WTC11 (cell line): ENCODE results near the gene KCNK15. TPM values are rescaled to one million over a fixed set of nuclear protein-coding genes. Genes with fewer than 3 reads are reported as not detected.
A peak's percentile ranks its signal among the peaks of the same experiment; 100 is the strongest.

Experiments
- ATAC-seq: fragments of 200-7000 bp; cut with Tn5 transposase; 2 replicates; pipeline ENCODE4 v1.10.0; 2021; ENCODE audit warnings: mild to moderate bottlenecking, moderate library complexity
- CTCF ChIA-PET: fragments of 300-600 bp; sonication (Branson Sonifier 250); formaldehyde crosslinking; loops from one replicate; lab custom pipeline; 2021; ENCODE audit warnings: antibody characterized with exemption; lab: Charles Lee
- POLR2A ChIA-PET: fragments of 350-600 bp; sonication (Branson Sonifier 250); formaldehyde crosslinking; loops from one replicate; lab custom pipeline; 2021; ENCODE audit warnings: antibody characterized with exemption; lab: Charles Lee
- DNase-seq: peaks from one replicate; pipeline ENCODE4 v3.0.0; 2021; ENCODE audit warnings: low spot score
- H3K27ac Mint-ChIP-seq: 2 replicates; pipeline ENCODE4 v1.8.0; 2021; ENCODE audit warnings: mixed read lengths
- H3K27me3 Mint-ChIP-seq: 2 replicates; pipeline ENCODE4 v1.8.0; 2021; ENCODE audit warnings: low read depth, mild to moderate bottlenecking, moderate library complexity, mixed read lengths
- H3K36me3 Mint-ChIP-seq: 2 replicates; pipeline ENCODE4 v1.8.0; 2021; ENCODE audit warnings: mixed read lengths
- H3K4me1 Mint-ChIP-seq: 2 replicates; pipeline ENCODE4 v1.8.0; 2022; ENCODE audit warnings: mixed read lengths
- H3K4me3 Mint-ChIP-seq: 2 replicates; pipeline ENCODE4 v1.8.0; 2021; ENCODE audit warnings: mild to moderate bottlenecking, moderate library complexity, mixed read lengths
- H3K9me3 Mint-ChIP-seq: 2 replicates; pipeline ENCODE4 v1.8.0; 2021; ENCODE audit warnings: mixed read lengths
- AFF4 ChIP-seq: sonication (generic); formaldehyde crosslinking; IDR thresholded peaks from 2 replicates; pipeline ENCODE4 v1.8.1; 2023; ENCODE audit warnings: mild to moderate bottlenecking, missing genetic modification reagents, borderline replicate concordance
- ATF1 ChIP-seq: sonication (generic); formaldehyde crosslinking; IDR thresholded peaks from 2 replicates; pipeline ENCODE4 v1.8.1; 2023; ENCODE audit warnings: mild to moderate bottlenecking, moderate library complexity, missing genetic modification reagents
- ATF3 ChIP-seq: sonication (generic); formaldehyde crosslinking; conservative IDR thresholded peaks from 2 replicates; pipeline ENCODE4 v1.8.1; 2022; ENCODE audit warnings: mild to moderate bottlenecking, missing genetic modification reagents
- CBFB ChIP-seq: sonication (generic); formaldehyde crosslinking; IDR thresholded peaks from 2 replicates; pipeline ENCODE4 v1.8.1; 2022; ENCODE audit warnings: mild to moderate bottlenecking, low read depth, missing genetic modification reagents
- ESRRA ChIP-seq: sonication (generic); formaldehyde crosslinking; IDR thresholded peaks from 2 replicates; pipeline ENCODE4 v1.8.1; 2022; ENCODE audit warnings: mild to moderate bottlenecking, missing genetic modification reagents, borderline replicate concordance
- FOXK1 ChIP-seq: sonication (generic); formaldehyde crosslinking; IDR thresholded peaks from 2 replicates; pipeline ENCODE4 v1.8.0; 2022; ENCODE audit warnings: mild to moderate bottlenecking, moderate library complexity, missing genetic modification reagents
- GRHL2 ChIP-seq: fragments of 250-450 bp; sonication (Bioruptor Pico); IDR thresholded peaks from 2 replicates; pipeline ENCODE4 v1.8.0; 2022; ENCODE audit warnings: mild to moderate bottlenecking, moderate library complexity; ENCODE audit not compliant: insufficient replicate concordance, severe bottlenecking
- MAX ChIP-seq: sonication (generic); formaldehyde crosslinking; IDR thresholded peaks from 2 replicates; pipeline ENCODE4 v1.8.0; 2022; ENCODE audit warnings: mild to moderate bottlenecking, missing genetic modification reagents
- MLX ChIP-seq: sonication (generic); formaldehyde crosslinking; IDR thresholded peaks from 2 replicates; pipeline ENCODE4 v1.8.1; 2023; ENCODE audit warnings: mild to moderate bottlenecking, missing genetic modification reagents, moderate library complexity
- MYBL2 ChIP-seq: sonication (generic); formaldehyde crosslinking; IDR thresholded peaks from 2 replicates; pipeline ENCODE4 v1.8.1; 2023; ENCODE audit warnings: mild to moderate bottlenecking, moderate library complexity, missing genetic modification reagents
- NFE2L1 ChIP-seq: sonication (generic); formaldehyde crosslinking; IDR thresholded peaks from 2 replicates; pipeline ENCODE4 v1.8.1; 2023; ENCODE audit warnings: missing genetic modification reagents
- NR1H2 ChIP-seq: sonication (generic); formaldehyde crosslinking; IDR thresholded peaks from 2 replicates; pipeline ENCODE4 v1.9.0; 2021; ENCODE audit warnings: mild to moderate bottlenecking, moderate library complexity, missing genetic modification reagents
- NR2C2 ChIP-seq: sonication (generic); formaldehyde crosslinking; IDR thresholded peaks from 2 replicates; pipeline ENCODE4 v1.8.0; 2022; ENCODE audit warnings: mild to moderate bottlenecking, missing genetic modification reagents
- PRRX2 ChIP-seq: fragments of 250-450 bp; sonication (Bioruptor Pico); IDR thresholded peaks from 2 replicates; pipeline ENCODE4 v1.8.0; 2021; ENCODE audit warnings: mild to moderate bottlenecking
- ZBTB21 ChIP-seq: sonication (generic); formaldehyde crosslinking; IDR thresholded peaks from 2 replicates; pipeline ENCODE4 v1.8.1; 2023; ENCODE audit warnings: mild to moderate bottlenecking, missing genetic modification reagents, borderline replicate concordance
- ZMAT4 ChIP-seq: fragments of 250-450 bp; sonication (Bioruptor Pico); IDR thresholded peaks from 2 replicates; pipeline ENCODE4 v1.9.0; 2021; ENCODE audit warnings: mild to moderate bottlenecking
- ZNF219 ChIP-seq: sonication (generic); formaldehyde crosslinking; IDR thresholded peaks from 2 replicates; pipeline ENCODE4 v1.8.0; 2023; ENCODE audit warnings: missing genetic modification reagents, mild to moderate bottlenecking, borderline replicate concordance
- ZNF232 ChIP-seq: sonication (generic); formaldehyde crosslinking; IDR thresholded peaks from 2 replicates; pipeline ENCODE4 v1.8.0; 2022; ENCODE audit warnings: mild to moderate bottlenecking, missing genetic modification reagents
- ZNF532 ChIP-seq: fragments of 250-450 bp; sonication (Bioruptor Pico); IDR thresholded peaks from 2 replicates; pipeline ENCODE4 v1.9.0; 2021; ENCODE audit warnings: mild to moderate bottlenecking, borderline replicate concordance
- total RNA-seq: library from RNA; stranded (reverse); gene quantifications from 3 replicates; pipeline ENCODE4 v1.2.3, GENCODE V29; 2021

The KCNK15 gene
- total RNA-seq, 1 experiment from 2014 or later, result 0.24 TPM

- no peak for ATAC-seq
- Mint-ChIP-seq H3K4me1 (peaks cover 50% of the 10 kb centered on the region), H3K27ac (peak overlapping the region; percentile 14; the same call in 1 of the 2 replicates), H3K9me3 (no peaks in the 10 kb centered on the region), H3K4me3 (no peak overlapping the region)
- ChIA-PET POLR2A (no interaction called here), CTCF (interaction anchor here (5.1 to 5.3 kb wide), 2 partner anchors 12 to 46 kb away, joined by 24 to 83 read pairs; no protein-coding TSS in a partner anchor)
- no peak for DNase-seq
- TF ChIP-seq GRHL2 (CRISPR knock-in tag), result no peak
- no peak for TF ChIP-seq ZMAT4 (CRISPR knock-in tag)
- TF ChIP-seq ZBTB21, result no peak
- TF ChIP-seq ATF3 (CRISPR knock-in tag), result no peak
- TF ChIP-seq NR2C2, result no peak
- no peak for TF ChIP-seq ATF1
- TF ChIP-seq NFE2L1 (CRISPR knock-in tag), result no peak
- TF ChIP-seq NR1H2, result no peak
- no peak for TF ChIP-seq MLX (CRISPR knock-in tag)
- no peak for TF ChIP-seq FOXK1 (CRISPR knock-in tag)
- TF ChIP-seq ZNF532 (CRISPR knock-in tag), result no peak
- TF ChIP-seq, all 79 proteins: peak for 0
- no peaks in the 10 kb centered on the region for H3K36me3 Mint-ChIP-seq
- H3K27me3 Mint-ChIP-seq, result no peaks in the 10 kb centered on the region
These were observed 15.2 kb upstream of the KCNK15 start for GRCh38 chr20:44730441-44730840.

GRCh38 chr20:44731657-44732056 lies 14.0 kb upstream of the KCNK15 start:
- ATAC-seq (no peak), DNase-seq (no peak)
- POLR2A ChIA-PET, result no interaction called here
- TF ChIP-seq MYBL2 (CRISPR knock-in tag) (no peak), ZNF219 (no peak), PRRX2 (CRISPR knock-in tag) (no peak), ATF1 (no peak), NFE2L1 (CRISPR knock-in tag) (no peak), MAX (CRISPR knock-in tag) (no peak)
- H3K27ac Mint-ChIP-seq, result no peak overlapping the region
- no peaks in the 10 kb centered on the region; the same call in 1 of the 2 replicates for H3K36me3 Mint-ChIP-seq
- H3K4me3 Mint-ChIP-seq, result no peak overlapping the region
- peaks cover 8% of the 10 kb centered on the region for H3K9me3 Mint-ChIP-seq
- no peaks in the 10 kb centered on the region for H3K27me3 Mint-ChIP-seq
- peaks cover 54% of the 10 kb centered on the region for H3K4me1 Mint-ChIP-seq
- CTCF ChIA-PET, result interaction anchor here (0.9 to 5.3 kb wide), 7 partner anchors 14 to 514 kb away, joined by 3 to 83 read pairs (median 7); no protein-coding TSS in a partner anchor

GRCh38 chr20:44732327-44732726 lies 13.3 kb upstream of the KCNK15 start:
- ATAC-seq (no peak), DNase-seq (no peak)
- Mint-ChIP-seq H3K27ac (no peak overlapping the region), H3K4me3 (no peak overlapping the region), H3K27me3 (no peaks in the 10 kb centered on the region), H3K4me1 (peaks cover 48% of the 10 kb centered on the region), H3K36me3 (no peaks in the 10 kb centered on the region; the same call in 1 of the 2 replicates), H3K9me3 (peaks cover 11% of the 10 kb centered on the region)
- ChIA-PET CTCF (interaction anchor here (1.0 to 5.3 kb wide), 15 partner anchors 12 to 153 kb away, joined by 3 to 83 read pairs (median 4); partner anchors contain the start of gene YWHAB), POLR2A (no interaction called here)
- no peak for TF ChIP-seq NR2C2
- no peak for TF ChIP-seq CBFB
- no peak for TF ChIP-seq ESRRA (CRISPR knock-in tag)
- TF ChIP-seq AFF4 (CRISPR knock-in tag), result no peak
- TF ChIP-seq ZNF232 (CRISPR knock-in tag), result no peak
